AG10803 (cell line): ENCODE measurements around the gene PRSS21.

Experiments
- DNase-seq: peaks from one replicate; pipeline ENCODE4 v3.0.0; 2010; ENCODE audit warnings: low read depth
- H3K4me3 ChIP-seq: 2 replicates; pipeline ENCODE4 v1.5.1; 2011; ENCODE audit warnings: mild to moderate bottlenecking, low read length, control low read depth
- CTCF ChIP-seq: conservative IDR thresholded peaks from 2 replicates; pipeline ENCODE4 v1.5.1; 2011; ENCODE audit warnings: mild to moderate bottlenecking, low read length, control low read depth, inconsistent platforms

PRSS21 gene, protein sequence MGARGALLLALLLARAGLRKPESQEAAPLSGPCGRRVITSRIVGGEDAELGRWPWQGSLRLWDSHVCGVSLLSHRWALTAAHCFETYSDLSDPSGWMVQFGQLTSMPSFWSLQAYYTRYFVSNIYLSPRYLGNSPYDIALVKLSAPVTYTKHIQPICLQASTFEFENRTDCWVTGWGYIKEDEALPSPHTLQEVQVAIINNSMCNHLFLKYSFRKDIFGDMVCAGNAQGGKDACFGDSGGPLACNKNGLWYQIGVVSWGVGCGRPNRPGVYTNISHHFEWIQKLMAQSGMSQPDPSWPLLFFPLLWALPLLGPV

DNA sequence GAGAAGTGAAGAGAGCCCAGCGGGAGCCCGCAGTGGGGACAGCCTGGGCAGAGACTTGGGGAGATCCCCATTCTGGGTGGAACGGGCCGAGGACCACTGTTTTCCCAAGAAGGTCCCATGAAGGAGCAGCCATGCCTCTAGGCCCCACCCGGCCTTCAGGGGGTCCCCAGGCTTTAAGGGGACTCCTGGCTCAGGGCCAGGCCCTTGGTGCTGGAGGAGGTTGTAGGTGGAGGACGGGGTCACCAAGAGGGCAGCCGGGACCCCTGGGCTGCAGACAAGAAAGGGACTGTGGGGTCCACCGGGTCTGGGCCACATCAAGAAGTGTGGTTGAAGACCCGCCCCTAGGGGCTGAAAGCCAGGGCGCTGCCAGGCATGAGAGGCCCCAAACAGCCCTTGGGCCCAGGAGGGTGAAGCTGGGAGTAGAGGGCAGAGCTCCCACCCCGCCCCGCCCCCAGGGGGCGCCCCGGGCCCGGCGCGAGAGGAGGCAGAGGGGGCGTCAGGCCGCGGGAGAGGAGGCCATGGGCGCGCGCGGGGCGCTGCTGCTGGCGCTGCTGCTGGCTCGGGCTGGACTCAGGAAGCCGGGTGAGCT, at the start of gene PRSS21:
Gene PRSS21 (plus strand): TSS at position 487 of the 589 bp plus-strand sequence. CDS start 32 bp downstream, at position 519.
- H3K4me3 ChIP-seq = no peak within 1 kb of the TSS
- no peak for DNase-seq
- no peak for TF ChIP-seq CTCF

DNA sequence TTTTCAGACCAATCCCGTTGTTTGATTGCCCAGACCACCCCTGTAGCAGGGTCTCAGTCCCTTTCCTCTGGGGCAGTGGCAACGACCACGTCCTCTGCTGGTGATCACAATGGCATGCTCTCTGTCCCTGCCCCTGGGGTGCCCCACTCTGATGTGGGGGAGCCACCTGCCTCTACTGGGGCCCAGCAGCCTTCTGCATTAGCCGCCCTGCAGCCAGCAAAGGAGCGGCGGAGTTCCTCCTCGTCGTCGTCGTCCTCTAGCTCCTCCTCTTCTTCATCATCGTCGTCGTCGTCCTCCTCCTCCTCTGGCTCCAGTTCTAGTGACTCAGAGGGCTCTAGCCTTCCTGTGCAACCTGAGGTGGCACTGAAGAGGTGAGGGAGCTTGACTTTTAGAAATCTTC, 49.1 kb upstream of the PRSS21 start:
- DNase-seq = no peak
- no peak for TF ChIP-seq CTCF
- no peak overlapping the region for H3K4me3 ChIP-seq

GRCh38 chr16:2768403-2769089, 48.5 kb upstream of the PRSS21 start:
- no peak for TF ChIP-seq CTCF
- no peak for DNase-seq
- no peak overlapping the region for H3K4me3 ChIP-seq

GRCh38 chr16:2769100-2769529, 47.9 kb upstream of the PRSS21 start:
- H3K4me3 ChIP-seq = no peak overlapping the region
- DNase-seq = no peak
- no peak for TF ChIP-seq CTCF

GRCh38 chr16:2769675-2770056, 47.4 kb upstream of the PRSS21 start:
- TF ChIP-seq CTCF = no peak
- DNase-seq = peak; percentile 29
- H3K4me3 ChIP-seq = no peak overlapping the region

GRCh38 chr16:2770057-2770951, 46.7 kb upstream of the PRSS21 start:
- no peak for DNase-seq
- TF ChIP-seq CTCF = no peak
- no peak overlapping the region for H3K4me3 ChIP-seq
